HepG2 (cell line): Measurements from ENCODE around the gene TBCCD1. TPM values are rescaled to one million over a fixed set of nuclear protein-coding genes. Genes with fewer than 3 reads are reported as not detected.

ENCODE experiments used
- AGO1 ChIP-seq: fragments of 200-400 bp; formaldehyde crosslinking; IDR thresholded peaks from 2 replicates; pipeline ENCODE4 v1.6.1; 2017; ENCODE audit warnings: mild to moderate bottlenecking, low read depth, low read length, moderate library complexity; ENCODE audit not compliant: poor library complexity, severe bottlenecking
- CAMTA2 ChIP-seq: sonication (generic); formaldehyde crosslinking; IDR thresholded peaks from 2 replicates; pipeline ENCODE4 v1.4.0; 2020; ENCODE audit warnings: mild to moderate bottlenecking, missing genetic modification reagents, borderline replicate concordance
- CREM ChIP-seq, 2 experiments: sonication (generic) in 1 of 2; formaldehyde crosslinking in 1 of 2; IDR thresholded peaks; 2 replicates each; pipeline versions ENCODE4 v1.4.0 to v1.6.1; 2016 to 2020; ENCODE audit warnings: antibody characterized with exemption in 1 of 2, mild to moderate bottlenecking in 1 of 2, missing genetic modification reagents in 1 of 2
- CTCF ChIP-seq: sonication (generic); formaldehyde crosslinking; IDR thresholded peaks from 2 replicates; pipeline ENCODE4 v1.5.0; 2020; ENCODE audit warnings: mild to moderate bottlenecking, missing genetic modification reagents, moderate library complexity
- DMAP1 ChIP-seq: IDR thresholded peaks from 2 replicates; pipeline ENCODE4 v1.6.1; 2016
- EED ChIP-seq: sonication (generic); formaldehyde crosslinking; IDR thresholded peaks from 2 replicates; pipeline ENCODE4 v1.5.0; 2020; ENCODE audit warnings: mild to moderate bottlenecking, missing genetic modification reagents
- FOXK1 ChIP-seq: sonication (generic); formaldehyde crosslinking; IDR thresholded peaks from 2 replicates; pipeline ENCODE4 v1.4.0; 2020; ENCODE audit warnings: low read depth, missing genetic modification reagents, borderline replicate concordance
- HMG20B ChIP-seq: conservative IDR thresholded peaks from 2 replicates; pipeline ENCODE4 v1.6.1; 2016; ENCODE audit warnings: missing genetic modification reagents, missing compliant biosample characterization
- HNF1A ChIP-seq, 2 experiments: sonication (generic) in 1 of 2; formaldehyde crosslinking in 1 of 2; IDR thresholded peaks; 2 replicates each; pipeline versions ENCODE4 v1.4.0 to v1.6.1; 2016 to 2020; ENCODE audit warnings: borderline replicate concordance in 1 of 2, low read depth in 1 of 2, mild to moderate bottlenecking in 1 of 2, missing genetic modification reagents in 1 of 2
- JARID2 ChIP-seq: sonication (generic); formaldehyde crosslinking; IDR thresholded peaks from 2 replicates; pipeline ENCODE4 v1.8.1; 2023; ENCODE audit warnings: missing genetic modification reagents, inconsistent platforms; ENCODE audit not compliant: insufficient replicate concordance
- JUND ChIP-seq: sonication (generic); formaldehyde crosslinking; IDR thresholded peaks from 2 replicates; pipeline ENCODE4 v1.8.0; 2022; ENCODE audit warnings: mild to moderate bottlenecking, missing genetic modification reagents
- MAX ChIP-seq: IDR thresholded peaks from 2 replicates; pipeline ENCODE4 v1.6.1; 2012; ENCODE audit warnings: inconsistent platforms
- PAWR ChIP-seq: sonication (generic); formaldehyde crosslinking; IDR thresholded peaks from 2 replicates; pipeline ENCODE4 v1.4.0; 2020; ENCODE audit warnings: missing genetic modification reagents, mild to moderate bottlenecking, borderline replicate concordance
- SATB2 ChIP-seq: sonication (generic); formaldehyde crosslinking; IDR thresholded peaks from 2 replicates; pipeline ENCODE4 v1.5.0; 2020; ENCODE audit warnings: missing genetic modification reagents
- SP2 ChIP-seq: sonication (generic); formaldehyde crosslinking; IDR thresholded peaks from 2 replicates; pipeline ENCODE4 v1.5.1; 2020; ENCODE audit warnings: mild to moderate bottlenecking, missing genetic modification reagents
- ZFYVE20 ChIP-seq: sonication (generic); formaldehyde crosslinking; IDR thresholded peaks from 2 replicates; pipeline ENCODE4 v1.8.0; 2023; ENCODE audit warnings: low read depth, mild to moderate bottlenecking, moderate library complexity, missing genetic modification reagents, borderline replicate concordance
- ZNF253 ChIP-seq: sonication (generic); formaldehyde crosslinking; IDR thresholded peaks from 2 replicates; pipeline ENCODE4 v1.8.0; 2022; ENCODE audit warnings: mild to moderate bottlenecking, missing genetic modification reagents, borderline replicate concordance
- ZNF720 ChIP-seq: sonication (generic); formaldehyde crosslinking; IDR thresholded peaks from 2 replicates; pipeline ENCODE4 v1.4.0; 2020; ENCODE audit warnings: missing genetic modification reagents
- ZSCAN29 ChIP-seq: sonication (generic); formaldehyde crosslinking; conservative IDR thresholded peaks from 2 replicates; pipeline ENCODE4 v1.4.0; 2020; ENCODE audit warnings: mild to moderate bottlenecking, missing genetic modification reagents
- ZZZ3 ChIP-seq: sonication (generic); formaldehyde crosslinking; IDR thresholded peaks from 2 replicates; pipeline ENCODE4 v1.4.0; 2020; ENCODE audit warnings: missing genetic modification reagents, mild to moderate bottlenecking, borderline replicate concordance
- polyA plus RNA-seq, 8 experiments: library from polyadenylated mRNA; depleted of rRNA in 3 of 8; stranded (reverse) in 7 of 8; unstranded in 1 of 8; fragments of >200 nt; fragmentation: Illumina TruSeq in 4 of 8; extraction: Trizol in 4 of 8; gene quantifications; 2 replicates each; pipeline versions ENCODE4 v1.2.1 to v1.2.3, GENCODE V29; 2011 to 2016; ENCODE audit warnings: low read depth in 4 of 8, missing spikeins in 1 of 8, mixed read lengths in 1 of 8; ENCODE audit not compliant: insufficient read depth in 1 of 8
- total RNA-seq, 5 experiments: library from RNA; depleted of rRNA; stranded (reverse); fragments of >200 nt; fragmentation: Illumina TruSeq; extraction: Trizol; gene quantifications; 2 replicates each; pipeline ENCODE4 v1.2.3, GENCODE V29; 2016; ENCODE audit warnings: low read depth in 1 of 5
- TF ChIP-seq, protein P1 (sequence below): sonication (generic); formaldehyde crosslinking; IDR thresholded peaks from 2 replicates; pipeline ENCODE4 v1.4.0; 2020; ENCODE audit warnings: mild to moderate bottlenecking, missing genetic modification reagents

The TBCCD1 gene
- total and polyA plus RNA-seq, 2 of the 13 experiments (the other 11 are each of a cell fraction or from before 2014, with no cell fraction given), result 13.6 to 16.2 TPM

DNA sequence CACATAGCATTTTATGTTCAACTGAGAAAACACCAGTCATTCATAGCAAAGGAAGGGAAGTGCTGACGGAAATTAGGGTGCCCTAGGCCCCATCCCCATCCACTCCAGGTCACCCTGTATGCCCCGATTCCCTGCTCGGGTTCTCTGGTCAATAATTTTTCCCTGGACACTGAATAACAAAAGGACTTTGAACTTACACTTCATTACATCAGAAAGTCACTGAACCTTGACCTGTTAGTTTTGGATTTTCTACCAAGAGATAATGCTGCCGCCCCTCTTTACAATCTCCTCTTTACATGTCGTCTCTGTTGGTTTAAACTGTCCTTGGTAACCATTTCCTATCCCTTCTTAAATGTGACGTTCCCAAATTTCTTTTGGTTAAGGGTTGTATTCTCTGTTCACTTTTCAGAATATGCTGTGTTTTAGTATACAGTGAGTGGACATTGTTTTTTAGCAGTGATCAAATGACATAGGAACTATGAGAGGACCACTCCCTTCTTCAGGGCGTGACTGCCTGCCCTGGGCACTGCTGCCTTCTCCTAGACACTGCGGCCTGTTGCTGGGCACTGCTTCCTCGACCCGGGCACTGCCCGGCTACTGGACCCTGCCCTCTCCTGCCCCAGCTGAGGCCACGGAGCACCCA, 32.1 kb upstream of the TBCCD1 start (continued):
- 0 out of 2 replicates have a peak, but pooled peaks have one; percentile 57 for TF ChIP-seq HNF1A (IDR thresholded peaks at IDR 0.05; ENCODE audit: low read depth)
- peak; percentile 89 for TF ChIP-seq HNF1A (CRISPR knock-in tag; IDR thresholded peaks at IDR 0.05; ENCODE audit: borderline replicate concordance)
- peak; percentile 31 for TF ChIP-seq JARID2 (CRISPR knock-in tag)
- TF ChIP-seq ZSCAN29 (CRISPR knock-in tag), result peak; percentile 89
- TF ChIP-seq, protein P1, sequence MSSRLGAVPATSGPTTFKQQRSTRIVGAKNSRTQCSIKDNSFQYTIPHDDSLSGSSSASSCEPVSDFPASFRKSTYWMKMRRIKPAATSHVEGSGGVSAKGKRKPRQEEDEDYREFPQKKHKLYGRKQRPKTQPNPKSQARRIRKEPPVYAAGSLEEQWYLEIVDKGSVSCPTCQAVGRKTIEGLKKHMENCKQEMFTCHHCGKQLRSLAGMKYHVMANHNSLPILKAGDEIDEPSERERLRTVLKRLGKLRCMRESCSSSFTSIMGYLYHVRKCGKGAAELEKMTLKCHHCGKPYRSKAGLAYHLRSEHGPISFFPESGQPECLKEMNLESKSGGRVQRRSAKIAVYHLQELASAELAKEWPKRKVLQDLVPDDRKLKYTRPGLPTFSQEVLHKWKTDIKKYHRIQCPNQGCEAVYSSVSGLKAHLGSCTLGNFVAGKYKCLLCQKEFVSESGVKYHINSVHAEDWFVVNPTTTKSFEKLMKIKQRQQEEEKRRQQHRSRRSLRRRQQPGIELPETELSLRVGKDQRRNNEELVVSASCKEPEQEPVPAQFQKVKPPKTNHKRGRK, result no peak
- TF ChIP-seq ZNF253 (CRISPR knock-in tag), result no peak
- no peak for TF ChIP-seq SP2
- TF ChIP-seq SATB2 (CRISPR knock-in tag), result no peak
- no peak for TF ChIP-seq FOXK1 (CRISPR knock-in tag)
- TF ChIP-seq ZZZ3 (CRISPR knock-in tag), result no peak
- no peak for TF ChIP-seq CAMTA2
- no peak for TF ChIP-seq EED (CRISPR knock-in tag)
- no peak; the same call in 1 of the 2 replicates for TF ChIP-seq MAX
- TF ChIP-seq AGO1, result no peak
- peak; percentile 91 for TF ChIP-seq CREM (IDR thresholded peaks at IDR 0.05)
- no peak for TF ChIP-seq CREM (CRISPR knock-in tag; IDR thresholded peaks at IDR 0.05)
- no peak for TF ChIP-seq JUND (CRISPR knock-in tag)
- no peak for TF ChIP-seq ZFYVE20
- no peak; the same call in 1 of the 2 replicates for TF ChIP-seq HMG20B (CRISPR knock-in tag)
- TF ChIP-seq ZNF720, result no peak
- peak; percentile 55; the same call in 1 of the 2 replicates for TF ChIP-seq DMAP1 (CRISPR knock-in tag)
- no peak for TF ChIP-seq PAWR (CRISPR knock-in tag)
- no peak for TF ChIP-seq CTCF (CRISPR knock-in tag)
